ENCODE results near the gene BCAP31. TPM values are rescaled to one million over a fixed set of nuclear protein-coding genes. Genes with fewer than 3 reads are reported as not detected.

The BCAP31 gene
- total RNA-seq, 1 donor from 2014 or later: 118 TPM

GRCh38 chrX:153766871-153767673 lies 42.9 kb upstream of the BCAP31 start:
- no peaks in the 10 kb centered on the region for H3K36me3 Mint-ChIP-seq
- H3K4me1 Mint-ChIP-seq: peaks cover 10% of the 10 kb centered on the region
- H3K27me3 Mint-ChIP-seq (ENCODE audit: low read depth): no peaks in the 10 kb centered on the region
- no peak for DNase-seq (ENCODE audit: low spot score in 2 of 2, unreplicated experiment in 2 of 2)
- H3K27ac Mint-ChIP-seq: peak overlapping the region; percentile 21
- TF ChIP-seq, protein P1, sequence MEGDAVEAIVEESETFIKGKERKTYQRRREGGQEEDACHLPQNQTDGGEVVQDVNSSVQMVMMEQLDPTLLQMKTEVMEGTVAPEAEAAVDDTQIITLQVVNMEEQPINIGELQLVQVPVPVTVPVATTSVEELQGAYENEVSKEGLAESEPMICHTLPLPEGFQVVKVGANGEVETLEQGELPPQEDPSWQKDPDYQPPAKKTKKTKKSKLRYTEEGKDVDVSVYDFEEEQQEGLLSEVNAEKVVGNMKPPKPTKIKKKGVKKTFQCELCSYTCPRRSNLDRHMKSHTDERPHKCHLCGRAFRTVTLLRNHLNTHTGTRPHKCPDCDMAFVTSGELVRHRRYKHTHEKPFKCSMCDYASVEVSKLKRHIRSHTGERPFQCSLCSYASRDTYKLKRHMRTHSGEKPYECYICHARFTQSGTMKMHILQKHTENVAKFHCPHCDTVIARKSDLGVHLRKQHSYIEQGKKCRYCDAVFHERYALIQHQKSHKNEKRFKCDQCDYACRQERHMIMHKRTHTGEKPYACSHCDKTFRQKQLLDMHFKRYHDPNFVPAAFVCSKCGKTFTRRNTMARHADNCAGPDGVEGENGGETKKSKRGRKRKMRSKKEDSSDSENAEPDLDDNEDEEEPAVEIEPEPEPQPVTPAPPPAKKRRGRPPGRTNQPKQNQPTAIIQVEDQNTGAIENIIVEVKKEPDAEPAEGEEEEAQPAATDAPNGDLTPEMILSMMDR (IDR thresholded peaks at IDR 0.05; ENCODE audit: unreplicated experiment): no peak
- no peaks in the 10 kb centered on the region for H3K9me3 Mint-ChIP-seq
- H3K4me3 Mint-ChIP-seq: no peak overlapping the region

DNA sequence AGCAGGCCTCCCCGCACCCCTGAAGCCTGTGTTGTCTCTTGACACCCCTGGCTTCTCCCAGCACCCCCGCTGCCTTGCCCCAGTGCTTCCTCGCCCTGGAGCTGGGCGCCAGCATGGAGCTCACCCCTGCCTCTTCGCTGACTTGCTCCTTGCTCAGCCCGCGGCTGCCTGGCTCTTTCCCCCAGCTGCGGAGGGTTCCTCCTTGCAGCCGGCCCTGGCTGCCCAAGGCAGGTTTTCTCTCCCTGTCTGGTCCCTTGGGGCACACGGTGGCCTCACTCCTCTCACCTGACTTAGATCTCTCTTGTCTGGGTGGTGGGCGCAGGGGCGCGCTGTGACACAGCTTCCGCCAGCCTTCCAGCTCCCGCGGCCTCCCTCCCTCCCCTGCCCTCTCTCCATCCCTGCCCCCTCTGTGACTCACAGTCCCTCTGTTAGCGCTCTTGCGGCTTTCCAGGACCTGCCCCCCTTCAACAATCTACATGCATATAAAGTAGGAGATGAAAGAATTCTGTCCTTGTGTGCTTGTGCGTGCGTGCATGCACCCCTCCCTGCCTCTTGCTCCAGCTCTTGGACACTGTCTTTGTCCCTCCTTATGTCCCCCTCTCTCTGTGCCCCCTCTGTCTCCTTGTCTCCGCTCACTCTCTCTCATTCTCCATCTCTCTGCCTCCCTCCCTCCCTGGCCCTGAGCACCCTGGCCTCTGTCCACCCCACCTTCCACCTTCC lies 42.1 kb upstream of the BCAP31 start:
- H3K27ac Mint-ChIP-seq: peak overlapping the region; percentile 74

DNA sequence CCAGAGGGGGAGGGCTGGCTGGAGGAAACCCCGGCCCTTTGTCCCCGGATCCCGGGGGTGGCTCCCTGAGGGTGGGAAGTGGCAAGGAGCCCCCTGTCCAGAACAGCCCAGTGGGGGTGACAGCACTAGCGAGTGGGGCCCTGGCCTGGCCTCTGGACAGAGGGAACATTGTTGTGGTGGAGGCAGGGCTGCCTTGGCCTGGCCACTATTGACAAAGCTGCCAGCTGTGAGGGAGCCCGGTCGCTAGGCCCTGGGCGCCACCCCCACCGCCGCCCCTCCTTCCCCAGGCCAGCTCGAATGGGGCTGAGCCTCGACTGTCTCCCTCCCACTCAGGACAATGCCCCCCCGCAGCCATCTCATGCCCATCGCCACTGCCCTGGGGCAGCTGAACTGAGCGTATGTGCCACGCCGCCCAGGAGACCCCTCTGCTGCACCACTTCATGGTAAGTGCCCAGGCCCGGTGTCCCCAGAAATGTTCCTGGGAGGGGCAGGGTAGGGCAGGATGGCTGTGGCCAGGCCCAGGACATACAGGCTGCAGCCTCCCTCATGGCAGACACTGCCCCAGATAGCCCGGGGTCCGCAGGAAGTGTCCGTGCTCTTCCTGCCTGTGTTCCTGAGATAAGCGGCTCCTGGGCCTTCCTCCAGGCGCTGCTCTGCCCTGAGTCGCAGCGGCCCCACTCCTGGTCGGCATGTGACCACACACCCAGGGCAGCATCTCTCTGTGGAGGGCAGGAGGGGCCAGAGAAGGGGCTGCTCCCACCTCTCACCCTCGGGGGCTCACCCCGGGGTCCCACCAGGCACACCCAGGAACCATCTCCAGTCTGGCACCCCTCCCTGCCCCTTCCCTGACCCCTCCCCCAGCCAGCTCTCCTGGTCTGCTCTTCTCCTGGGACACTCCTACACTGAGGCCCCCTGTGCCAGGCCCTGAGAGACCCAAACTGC lies 41.2 kb upstream of the BCAP31 start:
- no peak for DNase-seq (ENCODE audit: low spot score in 2 of 2, unreplicated experiment in 2 of 2)

More for the DNA sequence above, 42.1 kb upstream of the BCAP31 start:
- Mint-ChIP-seq H3K36me3 (no peaks in the 10 kb centered on the region), H3K9me3 (no peaks in the 10 kb centered on the region), H3K27me3 (ENCODE audit: low read depth) (no peaks in the 10 kb centered on the region), H3K4me1 (peaks cover 10% of the 10 kb centered on the region), H3K4me3 (peak overlapping the region; percentile 46)
- peak in 1 of 2 experiments; percentile 27 for DNase-seq (ENCODE audit: low spot score in 2 of 2, unreplicated experiment in 2 of 2)
- TF ChIP-seq, protein P1 (IDR thresholded peaks at IDR 0.05; ENCODE audit: unreplicated experiment): no peak

GRCh38 chrX:153764786-153765137 lies 40.6 kb upstream of the BCAP31 start:
- H3K36me3 Mint-ChIP-seq: no peaks in the 10 kb centered on the region

More for the DNA sequence above, 41.2 kb upstream of the BCAP31 start:
- H3K4me3 Mint-ChIP-seq: no peak overlapping the region
- H3K36me3 Mint-ChIP-seq: no peaks in the 10 kb centered on the region
- H3K27me3 Mint-ChIP-seq (ENCODE audit: low read depth): no peaks in the 10 kb centered on the region
- H3K9me3 Mint-ChIP-seq: no peaks in the 10 kb centered on the region
- peak overlapping the region; percentile 74 for H3K27ac Mint-ChIP-seq
- TF ChIP-seq, protein P1 (IDR thresholded peaks at IDR 0.05; ENCODE audit: unreplicated experiment): no peak
- peaks cover 10% of the 10 kb centered on the region for H3K4me1 Mint-ChIP-seq

More at GRCh38 chrX:153764786-153765137, 40.6 kb upstream of the BCAP31 start:
- Mint-ChIP-seq H3K9me3 (no peaks in the 10 kb centered on the region), H3K27me3 (ENCODE audit: low read depth) (no peaks in the 10 kb centered on the region), H3K27ac (no peak overlapping the region), H3K4me1 (peaks cover 10% of the 10 kb centered on the region), H3K4me3 (no peak overlapping the region)
- DNase-seq (ENCODE audit: low spot score in 2 of 2, unreplicated experiment in 2 of 2): no peak
- TF ChIP-seq, protein P1 (IDR thresholded peaks at IDR 0.05; ENCODE audit: unreplicated experiment): no peak
